Testis (tissue), 3 donors: ENCODE measurements around the gene NIPBL. TPM values are rescaled to one million over a fixed set of nuclear protein-coding genes. Genes with fewer than 3 reads are reported as not detected.
A peak's percentile ranks its signal among the peaks of the same experiment; 100 is the strongest.

Source experiments
- DNase-seq: peaks from one replicate; pipeline ENCODE4 v3.0.0-alpha.2; 2019
- H3K27ac ChIP-seq, 2 donors: fragments of 200-600 bp; sonication (generic); one replicate each; pipeline ENCODE4 v1.5.1; 2019
- H3K27me3 ChIP-seq: fragments of 200-600 bp; sonication (generic); one replicate; pipeline ENCODE4 v1.5.1; 2019
- H3K36me3 ChIP-seq: fragments of 200-600 bp; sonication (generic); one replicate; pipeline ENCODE4 v1.5.1; 2017; ENCODE audit warnings: low read depth; ENCODE audit errors: missing control alignments
- H3K4me1 ChIP-seq: fragments of 200-600 bp; sonication (generic); one replicate; pipeline ENCODE4 v1.5.1; 2019
- H3K4me3 ChIP-seq, 2 donors: fragments of 200-600 bp; sonication (generic); one replicate each; pipeline ENCODE4 v1.5.1; 2017 to 2019
- H3K9me3 ChIP-seq: fragments of 200-600 bp; sonication (generic); one replicate; pipeline ENCODE4 v1.5.1; 2017
- CTCF ChIP-seq, 3 experiments: fragments of 450-650 bp in 2 of 3; fragments of 200-600 bp in 1 of 3; sonication (generic) in 1 of 3; IDR thresholded peaks; one replicate each; pipeline ENCODE4 v1.5.1; 2016 to 2019; ENCODE audit warnings: antibody characterized with exemption in 3 of 3, mild to moderate bottlenecking in 2 of 3, moderate library complexity in 1 of 3
- POLR2A ChIP-seq: fragments of 450-650 bp; IDR thresholded peaks from one replicate; pipeline ENCODE4 v1.6.1; 2017; ENCODE audit warnings: antibody characterized with exemption, mild to moderate bottlenecking, moderate library complexity
- whole genome bisulfite sequencing, 2 donors: methylation state at CpG; one replicate each; pipeline ENCODE4 v1.1.5; 2018; 5-methylcytosine and 5-hydroxymethylcytosine counted together
- intact Hi-C: fragments of 100-400 bp; cut with DNase I; formaldehyde crosslinking; loops from one replicate; pipeline ENCODE4 v1.15.1; 2023; ENCODE audit warnings: low total_unique reads
- polyA plus RNA-seq: library from polyadenylated mRNA; stranded (reverse); fragments of 350-450 nt; fragmentation: Illumina TruSeq; extraction: RNeasy Lipid Tissue Mini Kit (QIAGEN cat#74804); gene quantifications from one replicate; pipeline ENCODE4 v1.2.3, GENCODE V29; 2014; ENCODE audit warnings: low read depth, low replicate concordance; ENCODE audit not compliant: insufficient read depth
- total RNA-seq, 2 donors: library from RNA; depleted of rRNA; stranded (reverse); fragments of >200 nt; gene quantifications; one replicate each; pipeline ENCODE4 v1.2.3, GENCODE V29; 2016

The NIPBL gene
- total and polyA plus RNA-seq, 3 donors from 2014 or later, result 13.8 to 80.2 (median 76.6) TPM

DNA sequence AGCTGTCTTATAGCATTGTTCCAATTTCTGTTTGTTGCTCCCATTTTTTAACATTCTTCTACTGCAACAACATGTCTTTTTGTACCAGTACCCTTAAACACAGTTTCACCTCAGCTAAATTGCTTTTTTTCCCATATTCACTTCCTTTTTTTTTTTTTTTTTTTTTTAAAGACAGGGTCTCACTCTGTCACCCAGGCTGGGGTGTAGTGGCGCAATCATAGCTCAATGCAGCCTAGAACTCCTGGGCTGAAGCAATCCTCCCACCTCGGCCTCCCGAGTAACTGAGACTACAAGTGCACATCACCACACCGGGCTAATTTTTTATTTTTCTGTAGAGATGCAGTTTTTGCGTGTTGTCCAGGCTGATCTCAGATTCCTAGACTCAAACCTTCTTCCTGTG lies 161.3 kb downstream of the NIPBL start:
- 97 to 99% methylated on average over 5 of the region's 5 CpGs for WGBS, 2 donors

DNA sequence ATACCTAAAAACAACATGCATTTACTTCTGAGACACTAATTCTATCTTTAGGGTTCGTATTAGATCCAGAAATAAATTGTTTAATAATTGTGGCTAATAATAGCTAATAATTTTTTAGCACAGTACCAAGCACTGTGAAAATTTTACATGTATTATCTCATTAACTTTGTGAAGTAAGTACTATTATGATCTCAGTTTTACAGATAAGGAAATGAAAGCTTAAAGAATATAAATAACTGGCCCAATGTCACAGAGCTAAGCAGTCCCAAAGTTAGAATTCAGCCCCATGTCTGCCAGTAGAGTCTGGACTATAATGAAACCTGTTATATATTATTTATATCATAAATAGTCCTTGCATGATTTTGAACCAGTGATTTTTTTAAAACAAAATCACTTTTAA lies 163.3 kb downstream of the NIPBL start:
- intact Hi-C loops, result no loop called here
- no peak overlapping the region for H3K27ac ChIP-seq
- H3K36me3 ChIP-seq, result no peaks in the 10 kb centered on the region
- no peaks in the 10 kb centered on the region for H3K9me3 ChIP-seq
- H3K4me1 ChIP-seq, result no peaks in the 10 kb centered on the region
- no peak overlapping the region for H3K4me3 ChIP-seq
- no peak for DNase-seq
- H3K27me3 ChIP-seq, result no peaks in the 10 kb centered on the region
- no peak for TF ChIP-seq POLR2A
- no peak for TF ChIP-seq CTCF (IDR thresholded peaks at IDR 0.05)
- WGBS, 2 donors, result 81 to 95% methylated on average over 1 of the region's 1 CpG

More for the DNA sequence above, 161.3 kb downstream of the NIPBL start:
- Histone ChIP-seq H3K27ac (no peak overlapping the region), H3K9me3 (no peaks in the 10 kb centered on the region), H3K4me1 (no peaks in the 10 kb centered on the region), H3K36me3 (no peaks in the 10 kb centered on the region), H3K4me3 (no peak overlapping the region), H3K27me3 (no peaks in the 10 kb centered on the region)
- TF ChIP-seq POLR2A (no peak), CTCF (IDR thresholded peaks at IDR 0.05) (no peak)
- DNase-seq, result no peak
- intact Hi-C loops, result no loop called here

DNA sequence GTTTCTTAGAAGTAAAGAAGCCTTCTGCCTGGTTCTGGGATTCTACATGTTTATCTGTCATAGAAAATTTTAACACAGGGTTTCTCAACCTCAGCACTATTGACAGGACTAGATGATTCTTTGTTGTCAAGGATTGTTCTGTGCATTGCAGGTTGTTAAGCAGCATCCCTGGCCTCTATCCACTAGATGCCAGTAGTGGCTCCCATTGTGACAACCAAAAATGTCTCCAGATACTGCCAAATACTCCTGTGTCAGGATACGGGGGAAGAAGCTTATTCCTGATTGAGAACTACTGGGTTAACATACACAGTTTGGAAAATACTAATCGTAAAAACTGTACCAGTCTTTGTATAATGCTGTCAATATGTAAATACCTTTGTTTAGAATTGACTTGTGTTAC lies 167.1 kb downstream of the NIPBL start:
- peak; percentile 30 for DNase-seq
- intact Hi-C loops, result no loop called here
- no peaks in the 10 kb centered on the region for H3K36me3 ChIP-seq

GRCh38 chr5:37044120-37044519 lies 167.6 kb downstream of the NIPBL start:
- TF ChIP-seq POLR2A (no peak), CTCF (IDR thresholded peaks at IDR 0.05) (no peak)
- H3K9me3 ChIP-seq, result no peaks in the 10 kb centered on the region
- no peaks in the 10 kb centered on the region for H3K4me1 ChIP-seq
- 79 to 81% methylated on average over 4 of the region's 4 CpGs for WGBS, 2 donors
- no peaks in the 10 kb centered on the region for H3K36me3 ChIP-seq
- intact Hi-C loops, result no loop called here
- H3K27ac ChIP-seq, result no peak overlapping the region
- DNase-seq, result no peak
- H3K4me3 ChIP-seq, result no peak overlapping the region
- no peaks in the 10 kb centered on the region for H3K27me3 ChIP-seq

More for the DNA sequence above, 167.1 kb downstream of the NIPBL start:
- no peak overlapping the region for H3K4me3 ChIP-seq
- H3K9me3 ChIP-seq, result no peaks in the 10 kb centered on the region
- TF ChIP-seq CTCF (IDR thresholded peaks at IDR 0.05) (no peak), POLR2A (no peak)
- WGBS, 2 donors, result 62 to 65% methylated on average over 2 of the region's 2 CpGs
- no peaks in the 10 kb centered on the region for H3K27me3 ChIP-seq
- no peaks in the 10 kb centered on the region for H3K4me1 ChIP-seq
- no peak overlapping the region for H3K27ac ChIP-seq

- H3K4me1 ChIP-seq, result no peaks in the 10 kb centered on the region
- no peaks in the 10 kb centered on the region for H3K36me3 ChIP-seq
- intact Hi-C loops, result no loop called here
- H3K27me3 ChIP-seq, result no peaks in the 10 kb centered on the region
- peak overlapping the region in 1 of 2 donors; percentile 39 for H3K27ac ChIP-seq
- DNase-seq, result no peak
- WGBS, 2 donors, result 50 to 63% methylated on average over 2 of the region's 2 CpGs
- no peak for TF ChIP-seq CTCF (IDR thresholded peaks at IDR 0.05)
- no peak for TF ChIP-seq POLR2A
- H3K9me3 ChIP-seq, result no peaks in the 10 kb centered on the region
- H3K4me3 ChIP-seq, result no peak overlapping the region
Measured at GRCh38 chr5:37045703-37046102, 169.1 kb downstream of the NIPBL start.
